Mesodermal cell (in vitro differentiated cells): Measurements from ENCODE around the gene MYBPC2.

Experiments
- H3K27ac ChIP-seq: 2 replicates; pipeline ENCODE4 v1.7.0; 2013; ENCODE audit warnings: mild to moderate bottlenecking, low read depth, low read length, moderate library complexity; ENCODE audit not compliant: severe bottlenecking
- H3K36me3 ChIP-seq: 2 replicates; pipeline ENCODE4 v1.7.1; 2013; ENCODE audit warnings: mild to moderate bottlenecking, low read length, moderate library complexity; ENCODE audit not compliant: control insufficient read depth, insufficient read depth
- H3K4me1 ChIP-seq: one replicate; pipeline ENCODE4 v1.7.1; 2013; ENCODE audit warnings: mild to moderate bottlenecking, low read length; ENCODE audit not compliant: insufficient read depth, control insufficient read depth, poor library complexity, severe bottlenecking
- H3K4me3 ChIP-seq: 2 replicates; pipeline ENCODE4 v1.7.0; 2013; ENCODE audit warnings: low read length, control low read depth, mild to moderate bottlenecking; ENCODE audit not compliant: insufficient read depth, poor library complexity, severe bottlenecking; ENCODE audit errors: extremely low read depth
- H3K9me3 ChIP-seq: 2 replicates; pipeline ENCODE4 v1.7.1; 2013; ENCODE audit warnings: mild to moderate bottlenecking, low read length, moderate library complexity; ENCODE audit not compliant: control insufficient read depth
- WGBS, 2 experiments: methylation state at CpG; one replicate each; pipeline ENCODE4 v1.1.5; 2013; ENCODE audit warnings: missing lambda C conversion rate in 2 of 2; ENCODE audit not compliant: insufficient coverage in 2 of 2; 5-methylcytosine and 5-hydroxymethylcytosine counted together

MYBPC2 gene

GRCh38 chr19:50419580-50420035 is 13.1 kb upstream of the MYBPC2 start:
- Histone ChIP-seq H3K4me1 (peaks cover 11% of the 10 kb centered on the region), H3K36me3 (no peaks in the 10 kb centered on the region), H3K27ac (no peak overlapping the region), H3K9me3 (no peaks in the 10 kb centered on the region), H3K4me3 (no peak overlapping the region)
- 9 to 10% methylated on average over 4 of the region's 8 CpGs for WGBS, 2 experiments

DNA sequence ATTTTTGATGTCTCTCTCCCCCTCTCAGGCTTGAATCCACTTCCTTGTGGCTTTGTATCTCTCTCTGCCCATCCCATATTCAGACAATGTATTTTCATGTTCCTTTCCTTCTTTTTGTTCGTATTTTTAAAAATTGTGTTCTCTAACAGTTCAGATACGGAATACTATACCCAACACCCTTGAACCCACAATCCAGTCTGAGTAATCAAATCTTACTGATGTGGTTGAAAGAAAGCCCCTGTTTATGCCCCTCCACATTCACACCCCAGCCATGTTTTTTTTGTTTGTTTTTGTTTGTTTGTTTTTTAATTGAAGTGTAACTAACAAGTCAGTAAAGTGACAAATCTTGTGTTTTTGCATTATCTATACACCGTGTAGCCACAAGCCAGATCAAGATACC is 12.6 kb upstream of the MYBPC2 start:
- no peaks in the 10 kb centered on the region for H3K9me3 ChIP-seq
- H3K27ac ChIP-seq, result no peak overlapping the region
- H3K4me1 ChIP-seq, result peaks cover 11% of the 10 kb centered on the region
- WGBS, 2 experiments, result 60 to 71% methylated on average over 1 of the region's 3 CpGs
- no peaks in the 10 kb centered on the region for H3K36me3 ChIP-seq
- H3K4me3 ChIP-seq, result no peak overlapping the region

DNA sequence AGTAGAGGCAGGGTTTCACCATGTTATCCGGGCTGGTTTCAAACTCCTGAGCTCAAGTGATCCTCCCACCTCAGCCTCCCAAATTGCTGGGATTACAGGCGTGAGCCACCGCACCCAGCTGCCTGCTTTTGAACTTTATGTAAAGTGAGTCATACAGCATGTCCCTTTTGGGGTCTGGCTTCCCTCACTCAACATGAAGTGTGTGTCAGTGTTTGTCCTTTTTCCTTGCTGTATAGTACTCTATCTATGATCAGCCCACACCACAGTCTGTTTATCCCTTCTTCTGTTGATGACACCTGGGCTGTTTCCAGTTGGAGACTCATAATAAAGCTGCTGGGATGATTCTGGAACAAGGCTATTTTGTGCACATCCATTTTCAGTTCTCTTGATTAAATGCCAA is 11.9 kb upstream of the MYBPC2 start:
- H3K36me3 ChIP-seq, result no peaks in the 10 kb centered on the region
- H3K27ac ChIP-seq, result no peak overlapping the region
- H3K4me3 ChIP-seq, result no peak overlapping the region
- H3K9me3 ChIP-seq, result no peaks in the 10 kb centered on the region
- 0 to 67% methylated on average over 1 to 3 of the region's 3 CpGs for WGBS, 2 experiments
- peaks cover 11% of the 10 kb centered on the region for H3K4me1 ChIP-seq

DNA sequence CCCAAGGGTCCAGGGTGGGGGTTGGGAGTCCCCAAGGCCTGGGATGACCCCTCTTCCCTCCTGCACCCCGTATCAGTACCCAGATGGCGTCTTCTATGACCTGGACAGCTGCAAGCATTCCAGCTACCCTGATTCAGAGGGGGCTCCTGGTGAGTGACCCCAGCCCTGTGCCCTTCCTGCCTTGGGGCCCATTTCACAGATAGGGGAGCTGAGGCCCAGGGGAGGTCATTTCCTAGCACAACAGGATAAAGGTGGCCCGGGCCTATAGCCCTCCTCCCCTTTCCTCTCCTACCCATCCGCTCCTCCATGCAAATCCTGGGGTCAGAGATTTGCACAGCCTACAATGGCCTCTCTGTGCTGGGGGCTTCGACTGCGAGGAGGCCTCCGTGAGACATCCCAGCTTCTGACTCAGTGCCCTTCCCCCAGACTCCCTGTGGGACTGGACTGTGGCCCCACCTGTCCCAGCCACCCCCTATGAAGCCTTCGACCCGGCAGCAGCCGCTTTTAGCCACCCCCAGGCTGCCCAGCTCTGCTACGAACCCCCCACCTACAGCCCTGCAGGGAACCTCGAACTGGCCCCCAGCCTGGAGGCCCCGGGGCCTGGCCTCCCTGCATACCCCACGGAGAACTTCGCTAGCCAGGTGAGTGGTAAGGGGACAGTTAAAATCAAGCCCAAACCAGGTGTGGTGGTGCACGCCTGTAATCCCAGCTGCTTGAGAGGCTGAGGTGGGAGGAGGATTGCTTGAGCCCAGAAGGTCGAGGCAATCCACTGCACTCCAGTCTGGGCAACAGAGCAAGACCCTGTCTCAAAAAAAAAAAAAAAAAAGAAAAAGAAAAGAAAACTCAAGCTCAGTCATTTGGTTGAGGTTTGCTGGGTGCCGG is 10.1 kb upstream of the MYBPC2 start:
- Histone ChIP-seq H3K27ac (no peak overlapping the region), H3K4me3 (no peak overlapping the region), H3K36me3 (no peaks in the 10 kb centered on the region), H3K4me1 (peaks cover 11% of the 10 kb centered on the region), H3K9me3 (no peaks in the 10 kb centered on the region)
- WGBS, 2 experiments, result 87 to 92% methylated on average over 10 to 11 of the region's 18 CpGs

GRCh38 chr19:50423279-50424113 is 9.2 kb upstream of the MYBPC2 start:
- H3K9me3 ChIP-seq, result no peaks in the 10 kb centered on the region
- 93 to 95% methylated on average over 12 to 18 of the region's 22 CpGs for WGBS, 2 experiments

DNA sequence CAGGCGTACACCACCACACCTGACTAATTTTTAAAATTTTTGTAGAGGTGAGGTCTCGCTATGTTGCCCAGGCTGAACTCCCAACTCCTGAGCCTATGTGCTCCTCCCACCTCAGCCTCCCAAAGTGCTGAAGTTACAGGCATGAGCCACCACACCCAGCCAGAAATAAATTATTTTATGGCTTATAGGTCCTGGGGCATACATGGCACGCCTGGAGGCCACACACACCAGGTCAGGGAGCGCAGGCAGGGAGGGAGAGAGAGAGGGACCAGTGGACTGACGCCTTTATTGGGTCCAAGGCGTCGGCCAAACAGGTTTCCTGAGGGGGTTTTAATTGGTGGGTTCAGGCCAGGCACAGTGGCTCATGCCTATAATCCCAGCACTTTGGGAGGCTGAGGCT is 7.1 kb upstream of the MYBPC2 start:
- Histone ChIP-seq H3K4me1 (no peaks in the 10 kb centered on the region), H3K36me3 (no peaks in the 10 kb centered on the region), H3K4me3 (no peak overlapping the region), H3K27ac (no peak overlapping the region), H3K9me3 (no peaks in the 10 kb centered on the region)
- whole genome bisulfite sequencing, 2 experiments, result 65 to 97% methylated on average over 3 to 6 of the region's 7 CpGs

More at GRCh38 chr19:50423279-50424113, 9.2 kb upstream of the MYBPC2 start:
- peaks cover 8% of the 10 kb centered on the region for H3K4me1 ChIP-seq
- no peak overlapping the region for H3K27ac ChIP-seq
- H3K4me3 ChIP-seq, result no peak overlapping the region
- H3K36me3 ChIP-seq, result no peaks in the 10 kb centered on the region

- WGBS, 2 experiments, result 94 to 95% methylated on average over 11 to 17 of the region's 26 CpGs
- Histone ChIP-seq H3K9me3 (no peaks in the 10 kb centered on the region), H3K27ac (no peak overlapping the region), H3K4me3 (no peak overlapping the region), H3K4me1 (peaks cover 1% of the 10 kb centered on the region), H3K36me3 (no peaks in the 10 kb centered on the region)
Measured at GRCh38 chr19:50427318-50427925, 5.3 kb upstream of the MYBPC2 start.

DNA sequence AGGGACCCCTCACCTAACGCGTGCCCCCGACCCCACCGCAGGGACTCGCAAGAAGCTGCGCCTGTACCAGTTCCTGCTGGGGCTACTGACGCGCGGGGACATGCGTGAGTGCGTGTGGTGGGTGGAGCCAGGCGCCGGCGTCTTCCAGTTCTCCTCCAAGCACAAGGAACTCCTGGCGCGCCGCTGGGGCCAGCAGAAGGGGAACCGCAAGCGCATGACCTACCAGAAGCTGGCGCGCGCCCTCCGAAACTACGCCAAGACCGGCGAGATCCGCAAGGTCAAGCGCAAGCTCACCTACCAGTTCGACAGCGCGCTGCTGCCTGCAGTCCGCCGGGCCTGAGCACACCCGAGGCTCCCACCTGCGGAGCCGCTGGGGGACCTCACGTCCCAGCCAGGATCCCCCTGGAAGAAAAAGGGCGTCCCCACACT is 4.7 kb upstream of the MYBPC2 start:
- Histone ChIP-seq H3K9me3 (no peaks in the 10 kb centered on the region), H3K36me3 (no peaks in the 10 kb centered on the region), H3K4me1 (peaks cover 3% of the 10 kb centered on the region), H3K27ac (no peak overlapping the region), H3K4me3 (no peak overlapping the region)
- 87 to 92% methylated on average over 35 to 38 of the region's 38 CpGs for WGBS, 2 experiments

- Histone ChIP-seq H3K9me3 (no peaks in the 10 kb centered on the region), H3K27ac (no peak overlapping the region), H3K4me1 (peaks cover 3% of the 10 kb centered on the region), H3K36me3 (no peaks in the 10 kb centered on the region), H3K4me3 (no peak overlapping the region)
- 86 to 92% methylated on average over 5 to 7 of the region's 7 CpGs for WGBS, 2 experiments
Measured at GRCh38 chr19:50428772-50429463, 3.8 kb upstream of the MYBPC2 start.

DNA sequence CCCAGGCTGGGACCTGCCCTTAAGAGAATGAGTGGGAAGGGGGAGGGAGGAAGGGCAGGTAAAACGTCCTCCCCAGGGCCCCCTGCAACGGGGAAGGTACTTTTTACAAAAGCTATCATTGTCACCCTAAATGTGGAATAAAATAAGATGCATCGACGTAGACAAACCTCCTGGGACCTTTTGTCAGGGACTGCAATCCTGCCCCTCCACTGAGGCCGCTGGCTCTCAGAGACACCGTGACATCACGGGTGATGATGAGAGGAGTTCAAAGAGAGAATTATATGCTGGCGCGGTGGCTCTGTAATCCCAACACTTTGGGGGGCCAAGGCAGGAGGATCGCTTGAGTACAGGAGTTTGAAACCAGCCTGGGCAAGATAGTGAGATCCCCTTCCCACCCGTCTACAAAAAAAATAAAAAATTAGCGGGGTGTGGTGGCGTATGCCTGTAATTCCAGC is 1.8 kb upstream of the MYBPC2 start:
- WGBS, 2 experiments, result 62 to 81% methylated on average over 5 to 9 of the region's 13 CpGs
- peak overlapping the region; percentile 50 for H3K4me3 ChIP-seq
- peaks cover 3% of the 10 kb centered on the region for H3K4me1 ChIP-seq
- no peak overlapping the region for H3K27ac ChIP-seq
- H3K36me3 ChIP-seq, result no peaks in the 10 kb centered on the region
- H3K9me3 ChIP-seq, result no peaks in the 10 kb centered on the region
